ENCODE results near the gene TEKTIP1. TPM values are rescaled to one million over a fixed set of nuclear protein-coding genes. Genes with fewer than 3 reads are reported as not detected.

The TEKTIP1 gene
- total and polyA plus RNA-seq, 2 of the 4 experiments (the other 2 are of a cell fraction): not detected

DNA sequence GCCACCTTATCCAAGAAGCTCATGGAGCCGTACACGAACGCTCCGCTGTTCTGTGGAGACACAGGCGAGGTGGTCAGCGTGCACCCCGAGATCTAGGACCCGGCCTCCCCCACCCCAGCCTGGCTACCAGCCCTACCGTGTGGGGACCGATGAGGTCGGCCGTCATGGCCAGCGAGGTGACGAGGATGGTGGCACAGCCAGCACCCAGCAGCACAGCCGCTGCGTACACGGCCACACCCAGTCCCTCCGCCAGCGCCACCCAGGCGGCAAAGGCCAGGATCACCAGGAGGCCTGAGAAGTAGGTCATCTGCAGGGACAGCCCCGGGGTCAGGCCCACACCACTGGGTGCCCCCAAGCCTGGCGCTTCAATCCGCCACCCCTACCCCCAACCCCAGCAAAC lies 7.1 kb downstream of the TEKTIP1 start:
- H2AFZ ChIP-seq (replicated peaks; ENCODE audit: low read length, poor library complexity): no peak overlapping the region
- no peak overlapping the region for H3K4ac ChIP-seq (ENCODE audit: low read depth, low read length)
- 93% methylated on average over 23 of the region's 23 CpGs; no CpG with 5 or more reads in 1 of the 2 experiments for WGBS, 2 experiments (ENCODE audit: extremely low coverage in 2 of 2, insufficient read length in 1 of 2)
- H3K4me2 ChIP-seq (ENCODE audit: low read depth, low read length): no peak overlapping the region
- no TSS peak for BruUV-seq (replicated peaks)
- POLR2A ChIA-PET (ENCODE audit: unreplicated experiment): no interaction called here
- ATAC-seq (ENCODE audit: low read depth) (no peak), DNase-seq (no peak)
- no peak overlapping the region for H4K8ac ChIP-seq (ENCODE audit: low read depth in 2 of 2, low read length in 2 of 2)
- peaks cover 32% of the 10 kb centered on the region for H4K20me1 ChIP-seq (ENCODE audit: insufficient read depth, low read length)
- H4K91ac ChIP-seq (ENCODE audit: insufficient read depth, low read depth, low read length): no peak overlapping the region
- H3K9me1 ChIP-seq (ENCODE audit: insufficient read depth, low read length): no peaks in the 10 kb centered on the region
- peaks cover 32% of the 10 kb centered on the region for H3K36me3 ChIP-seq (ENCODE audit: control insufficient read depth, insufficient read depth, low read length)
- no peak overlapping the region for H3K4me3 ChIP-seq (ENCODE audit: insufficient read depth, low read depth, low read length)
- H3K27me3 ChIP-seq (ENCODE audit: control insufficient read depth, insufficient read depth, low read length): no peaks in the 10 kb centered on the region
- H2BK20ac ChIP-seq (ENCODE audit: low read depth, low read length): no peak overlapping the region
- no peak overlapping the region for H3K9ac ChIP-seq (ENCODE audit: low read depth, low read length)
- H2AK5ac ChIP-seq (ENCODE audit: low read depth, low read length): no peak overlapping the region
- H2BK5ac ChIP-seq (ENCODE audit: low read depth, low read length, poor library complexity, severe bottlenecking): no peak overlapping the region
- H3K27ac ChIP-seq (ENCODE audit: insufficient read depth, low read length): no peak overlapping the region
- intact Hi-C loops (cut with micrococcal nuclease) (no loop called here), dilution Hi-C loops (cut with HindIII; ENCODE audit: low sequenced_read_pairs, unreplicated experiment) (no loop called here), in situ Hi-C loops (cut with MboI; ENCODE audit: low sequenced_read_pairs) (no loop called here)
- H3K79me1 ChIP-seq (ENCODE audit: low read depth in 1 of 2, low read length in 2 of 2): peaks cover 0 to 20% of the 10 kb centered on the region in 2 experiments; a peak in 2 of 4 replicates
- H2AK9ac ChIP-seq (replicated peaks; ENCODE audit: low read depth, low read length, poor library complexity): no peak overlapping the region
- no peak overlapping the region for H2BK15ac ChIP-seq (ENCODE audit: low read depth, low read length)
- H3K4me1 ChIP-seq (ENCODE audit: control insufficient read depth, insufficient read depth, low read length): no peaks in the 10 kb centered on the region
- H3K14ac ChIP-seq (replicated peaks; ENCODE audit: low read depth, low read length): no peak overlapping the region
- H3K56ac ChIP-seq (ENCODE audit: extremely low read depth, insufficient read depth, low read length): no peak overlapping the region
- TF ChIP-seq USF2 (IDR thresholded peaks at IDR 0.05; ENCODE audit: low read depth, low read length) (no peak), MAZ (IDR thresholded peaks at IDR 0.05; ENCODE audit: borderline replicate concordance, low read depth, low read length) (no peak), MAFK (IDR thresholded peaks at IDR 0.05; ENCODE audit: low read depth, low read length) (no peak), MXI1 (IDR thresholded peaks at IDR 0.05; ENCODE audit: borderline replicate concordance, low read depth, low read length) (no peak)
- no peaks in the 10 kb centered on the region for H3K9me3 ChIP-seq (ENCODE audit: control insufficient read depth, insufficient read depth, low read length)
- H4K5ac ChIP-seq (ENCODE audit: low read depth, low read length): no peak overlapping the region
- CTCF ChIA-PET: no interaction called here
- no peak overlapping the region for H3K23ac ChIP-seq (ENCODE audit: low read depth, low read length)
- H3K18ac ChIP-seq (ENCODE audit: low read depth, low read length): no peak overlapping the region
- no peak overlapping the region for H2BK120ac ChIP-seq (ENCODE audit: low read depth, low read length)

Data from IMR-90 (cell line).